Erythroblast (primary cell): ENCODE measurements around the gene VDAC2.

Experiments
- GATA1 ChIP-seq: IDR thresholded peaks from 2 replicates; pipeline ENCODE4 v1.6.1; 2011; ENCODE audit warnings: low read depth, mild to moderate bottlenecking, control low read depth, low read length, moderate library complexity
- POLR2A ChIP-seq: IDR thresholded peaks from 2 replicates; pipeline ENCODE4 v1.6.1; 2011; ENCODE audit warnings: mild to moderate bottlenecking, low read length

GRCh38 chr10:75247797-75248196 is 37.2 kb downstream of the VDAC2 start:
- TF ChIP-seq POLR2A (no peak), GATA1 (no peak)
